GM23338 (cell line): ENCODE measurements around the gene DTX1. TPM values are rescaled to one million over a fixed set of nuclear protein-coding genes. Genes with fewer than 3 reads are reported as not detected.

Experiments used
- CREB1 ChIP-seq: fragments of 250-450 bp; sonication (Bioruptor Pico); IDR thresholded peaks from 2 replicates; pipeline ENCODE4 v1.5.0; 2020; ENCODE audit warnings: low read depth, mild to moderate bottlenecking, moderate library complexity
- CTCF ChIP-seq, 2 experiments: fragments of 200-600 bp in 1 of 2; sonication (generic) in 1 of 2; conservative IDR thresholded peaks; 2 replicates each; pipeline versions ENCODE4 v1.5.1 to v1.6.1; 2016 to 2017; ENCODE audit warnings: antibody characterized with exemption in 2 of 2, low read depth in 2 of 2, mild to moderate bottlenecking in 2 of 2, moderate library complexity in 1 of 2
- ETS1 ChIP-seq: IDR thresholded peaks from 2 replicates; pipeline ENCODE4 v1.6.1; 2016; ENCODE audit warnings: antibody characterized with exemption
- EZH2phosphoT487 ChIP-seq: fragments of 200-600 bp; sonication (generic); IDR thresholded peaks from one replicate; pipeline ENCODE4 v1.8.1; 2018; ENCODE audit warnings: antibody characterized with exemption; ENCODE audit not compliant: unreplicated experiment
- POLR2AphosphoS5 ChIP-seq: IDR thresholded peaks from 2 replicates; pipeline ENCODE4 v1.6.1; 2016; ENCODE audit warnings: antibody characterized with exemption, low read depth
- polyA plus RNA-seq: library from polyadenylated mRNA; unstranded; fragments of >200 nt; fragmentation: Nextera tagmentation; extraction: Ambion mirVana; gene quantifications from 2 replicates; pipeline ENCODE4 v1.2.1, GENCODE V29; 2016
- total RNA-seq: library from RNA; depleted of rRNA; stranded (reverse); fragments of >200 nt; shearing (Covaris generic); gene quantifications from 2 replicates; pipeline ENCODE4 v1.2.3, GENCODE V29; 2014; rRNA removed

The DTX1 gene
- total and polyA plus RNA-seq, 2 experiments from 2014 or later = 1.6 to 9.0 TPM

GRCh38 chr12:113146999-113147398, 90.5 kb downstream of the DTX1 start (continued):
- TF ChIP-seq CTCF (conservative IDR thresholded peaks at IDR 0.05; ENCODE audit: low read depth in 2 of 2) (no peak), POLR2AphosphoS5 (no peak), ETS1 (no peak), EZH2phosphoT487 (no peak), CREB1 (no peak)

Other genes starting within 250 kb of the DTX1 start
- gene OAS1, start 149.8 kb upstream of the DTX1 start, total RNA-seq = not detected in 2 replicates
- gene OAS1, start 149.8 kb upstream of the DTX1 start, polyA plus RNA-seq = not detected in 2 replicates
- gene OAS3, start 118.3 kb upstream of the DTX1 start, total RNA-seq = 1.4 and 2.6 TPM in 2 replicates
- 0.21 and 0.27 TPM in 2 replicates for gene OAS3, start 118.3 kb upstream of the DTX1 start, polyA plus RNA-seq
- gene OAS2, start 78.2 kb upstream of the DTX1 start, total RNA-seq = not detected in 2 replicates
- gene OAS2, start 78.2 kb upstream of the DTX1 start, polyA plus RNA-seq = 0.10 TPM in 2 replicates
- gene RASAL1, start 79.0 kb downstream of the DTX1 start, total RNA-seq = 5.4 and 8.2 TPM in 2 replicates
- 2.6 and 2.7 TPM in 2 replicates for gene RASAL1, start 79.0 kb downstream of the DTX1 start, polyA plus RNA-seq
- 0.59 TPM in 1 of 2 replicates, not detected in the other for gene CFAP73, start 93.0 kb downstream of the DTX1 start, total RNA-seq
- gene CFAP73, start 93.0 kb downstream of the DTX1 start, polyA plus RNA-seq = 0.50 and 0.54 TPM in 2 replicates
- 79.6 and 84.1 TPM in 2 replicates for gene DDX54, start 128.7 kb downstream of the DTX1 start, total RNA-seq
- 89.4 and 89.5 TPM in 2 replicates for gene DDX54, start 128.7 kb downstream of the DTX1 start, polyA plus RNA-seq
- gene RITA1, start 129.0 kb downstream of the DTX1 start, total RNA-seq = 33.0 and 40.4 TPM in 2 replicates
- 20.0 and 21.4 TPM in 2 replicates for gene RITA1, start 129.0 kb downstream of the DTX1 start, polyA plus RNA-seq
- 12.2 and 14.4 TPM in 2 replicates for gene TPCN1, start 164.7 kb downstream of the DTX1 start, total RNA-seq
- gene TPCN1, start 164.7 kb downstream of the DTX1 start, polyA plus RNA-seq = 11.2 and 16.2 TPM in 2 replicates